PC-3 (cell line): Measurements from ENCODE around the gene KCTD20. TPM values are rescaled to one million over a fixed set of nuclear protein-coding genes. Genes with fewer than 3 reads are reported as not detected.

Experiments
- ATAC-seq: fragments of 200-7000 bp; cut with Tn5 transposase; 2 replicates; pipeline ENCODE4 v1.9.1; 2020; ENCODE audit warnings: mild to moderate bottlenecking, moderate library complexity
- BruUV-seq: library from RNA; stranded (reverse); fragments of 400-500 nt; replicated peaks from 2 replicates; lab custom pipeline; 2021; lab: Mats Ljungman, UMichigan
- CTCF ChIA-PET: fragments of 300-600 bp; sonication (Branson Sonifier 250); formaldehyde crosslinking; loops from one replicate; lab custom pipeline; 2022; ENCODE audit warnings: antibody characterized with exemption; lab: Charles Lee
- POLR2A ChIA-PET: fragments of 300-600 bp; sonication (Branson Sonifier 250); formaldehyde crosslinking; loops from one replicate; lab custom pipeline; 2022; ENCODE audit warnings: antibody characterized with exemption; ENCODE audit not compliant: unreplicated experiment; lab: Charles Lee
- DNase-seq: peaks from one replicate; pipeline ENCODE4 v3.0.0-alpha.2; 2015
- H2AFZ ChIP-seq: fragments of 300-600 bp; sonication (generic); 2 replicates; pipeline ENCODE4 v1.6.0; 2016; ENCODE audit warnings: antibody characterized with exemption, low read length
- H3F3A ChIP-seq: fragments of 300-600 bp; sonication (generic); one replicate; pipeline ENCODE4 v1.6.0; 2017; ENCODE audit warnings: antibody characterized with exemption, low read length, control low read depth, mild to moderate bottlenecking; ENCODE audit not compliant: unreplicated experiment
- H3K27ac ChIP-seq: fragments of 300-600 bp; sonication (generic); 2 replicates; pipeline ENCODE4 v1.5.1; 2016; ENCODE audit warnings: mild to moderate bottlenecking, low read length
- H3K27me3 ChIP-seq: fragments of 300-600 bp; sonication (generic); 2 replicates; pipeline ENCODE4 v1.6.1; 2016; ENCODE audit warnings: low read length, mixed read lengths
- H3K36me3 ChIP-seq: fragments of 300-600 bp; sonication (generic); 2 replicates; pipeline ENCODE4 v1.6.1; 2016; ENCODE audit warnings: low read depth, mixed run types, low read length, mixed read lengths
- H3K4me1 ChIP-seq: fragments of 300-600 bp; sonication (generic); 2 replicates; pipeline ENCODE4 v1.5.1; 2016; ENCODE audit warnings: low read length; ENCODE audit not compliant: insufficient read depth
- H3K4me2 ChIP-seq: fragments of 300-600 bp; sonication (generic); 2 replicates; pipeline ENCODE4 v1.6.0; 2016; ENCODE audit warnings: low read length
- H3K4me3 ChIP-seq: fragments of 300-600 bp; sonication (generic); 2 replicates; pipeline ENCODE4 v1.5.1; 2016; ENCODE audit warnings: mild to moderate bottlenecking, low read length, mixed read lengths
- H3K79me2 ChIP-seq: fragments of 300-600 bp; sonication (generic); 2 replicates; pipeline ENCODE4 v1.6.1; 2017; ENCODE audit warnings: low read length, mixed read lengths
- H3K9ac ChIP-seq: fragments of 300-600 bp; sonication (generic); 2 replicates; pipeline ENCODE4 v1.6.0; 2016; ENCODE audit warnings: mild to moderate bottlenecking, low read length
- H3K9me2 ChIP-seq: fragments of 300-600 bp; sonication (generic); replicated peaks from 2 replicates; pipeline ENCODE4 v1.6.1; 2016; ENCODE audit warnings: mixed run types, low read length, mixed read lengths
- H3K9me3 ChIP-seq: fragments of 300-600 bp; sonication (generic); 2 replicates; pipeline ENCODE4 v1.6.1; 2016; ENCODE audit warnings: low read length, mixed read lengths
- H4K20me1 ChIP-seq: fragments of 300-600 bp; sonication (generic); 2 replicates; pipeline ENCODE4 v1.6.1; 2016; ENCODE audit warnings: low read length, mixed read lengths
- EZH2 ChIP-seq: fragments of 300-600 bp; sonication (generic); IDR thresholded peaks from one replicate; pipeline ENCODE4 v1.6.1; 2017; ENCODE audit warnings: antibody characterized with exemption, mild to moderate bottlenecking, low read length; ENCODE audit not compliant: unreplicated experiment
- EZH2phosphoT487 ChIP-seq: fragments of 300-600 bp; sonication (generic); IDR thresholded peaks from 2 replicates; pipeline ENCODE4 v1.6.1; 2018; ENCODE audit warnings: mild to moderate bottlenecking, antibody characterized with exemption, low read length, borderline replicate concordance
- intact Hi-C: fragments of 100-400 bp; cut with micrococcal nuclease; formaldehyde crosslinking; loops from 2 replicates; pipeline ENCODE4 v1.9.0; 2023
- total RNA-seq: library from RNA; depleted of rRNA; stranded (reverse); fragments of >200 nt; gene quantifications from 2 replicates; pipeline ENCODE4 v1.2.3, GENCODE V29; 2014
- TF ChIP-seq, protein P1 (sequence below): fragments of 300-600 bp; sonication (generic); conservative IDR thresholded peaks from 2 replicates; pipeline ENCODE4 v1.5.1; 2017; ENCODE audit warnings: antibody characterized with exemption, low read depth, mild to moderate bottlenecking, low read length

KCTD20 gene
- total RNA-seq, 1 experiment from 2014 or later = 26.5 TPM

DNA sequence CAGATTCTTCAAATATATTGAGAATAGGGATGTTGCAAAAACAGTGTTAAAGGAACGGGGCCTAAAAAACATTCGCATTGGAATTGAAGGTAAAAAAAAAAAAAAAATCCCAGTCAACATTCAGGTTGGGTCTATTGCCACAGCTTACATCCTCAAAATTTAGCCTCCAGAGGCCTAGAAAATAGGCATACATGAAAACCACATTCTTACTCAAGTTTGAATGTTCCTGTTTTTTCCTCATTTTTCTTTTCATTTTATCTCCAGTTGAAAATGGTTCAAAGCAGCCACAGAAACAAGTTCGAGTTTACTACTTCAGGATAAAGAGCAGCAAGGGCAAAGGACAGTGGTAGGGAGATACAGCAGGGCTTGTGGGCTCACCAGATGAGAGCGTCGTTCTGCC, 41.9 kb downstream of the KCTD20 start:
- CTCF ChIA-PET = no interaction called here

DNA sequence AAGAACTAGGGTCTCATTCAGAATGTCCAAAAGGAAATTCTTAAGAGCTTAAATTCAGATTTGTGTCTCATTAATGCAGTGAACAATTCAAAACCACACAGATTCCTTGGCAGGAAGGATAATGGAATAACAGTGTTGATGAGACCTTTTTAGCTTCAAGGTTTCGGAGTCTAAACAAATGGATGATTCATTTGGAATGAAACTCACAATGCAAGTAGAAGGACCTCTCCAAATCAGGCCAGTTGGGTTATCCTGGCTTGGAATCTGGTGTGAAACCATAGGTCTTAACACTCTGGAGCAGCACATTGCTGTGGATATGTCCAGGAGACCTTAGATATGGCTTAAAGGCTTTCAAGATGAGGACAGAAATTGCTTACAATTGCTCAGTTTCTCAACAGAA, 44.9 kb downstream of the KCTD20 start:
- intact Hi-C loops = no loop called here
- no peaks in the 10 kb centered on the region for H3K79me2 ChIP-seq
- POLR2A ChIA-PET = no interaction called here
- H3F3A ChIP-seq = no peaks in the 10 kb centered on the region
- peaks cover 4% of the 10 kb centered on the region; the same call in 1 of the 2 replicates for H3K36me3 ChIP-seq
- TF ChIP-seq EZH2phosphoT487 (no peak), EZH2 (no peak)
- TF ChIP-seq, protein P1, sequence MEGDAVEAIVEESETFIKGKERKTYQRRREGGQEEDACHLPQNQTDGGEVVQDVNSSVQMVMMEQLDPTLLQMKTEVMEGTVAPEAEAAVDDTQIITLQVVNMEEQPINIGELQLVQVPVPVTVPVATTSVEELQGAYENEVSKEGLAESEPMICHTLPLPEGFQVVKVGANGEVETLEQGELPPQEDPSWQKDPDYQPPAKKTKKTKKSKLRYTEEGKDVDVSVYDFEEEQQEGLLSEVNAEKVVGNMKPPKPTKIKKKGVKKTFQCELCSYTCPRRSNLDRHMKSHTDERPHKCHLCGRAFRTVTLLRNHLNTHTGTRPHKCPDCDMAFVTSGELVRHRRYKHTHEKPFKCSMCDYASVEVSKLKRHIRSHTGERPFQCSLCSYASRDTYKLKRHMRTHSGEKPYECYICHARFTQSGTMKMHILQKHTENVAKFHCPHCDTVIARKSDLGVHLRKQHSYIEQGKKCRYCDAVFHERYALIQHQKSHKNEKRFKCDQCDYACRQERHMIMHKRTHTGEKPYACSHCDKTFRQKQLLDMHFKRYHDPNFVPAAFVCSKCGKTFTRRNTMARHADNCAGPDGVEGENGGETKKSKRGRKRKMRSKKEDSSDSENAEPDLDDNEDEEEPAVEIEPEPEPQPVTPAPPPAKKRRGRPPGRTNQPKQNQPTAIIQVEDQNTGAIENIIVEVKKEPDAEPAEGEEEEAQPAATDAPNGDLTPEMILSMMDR = no peak
- H3K9me2 ChIP-seq = no peaks in the 10 kb centered on the region
- no peak overlapping the region for H2AFZ ChIP-seq
- H3K4me1 ChIP-seq = no peaks in the 10 kb centered on the region
- ATAC-seq (no peak), DNase-seq (no peak)
- H4K20me1 ChIP-seq = no peaks in the 10 kb centered on the region
- no peak overlapping the region for H3K4me2 ChIP-seq
- no peaks in the 10 kb centered on the region for H3K9me3 ChIP-seq
- no TSS peak for BruUV-seq
- no peaks in the 10 kb centered on the region for H3K27me3 ChIP-seq
- no peak overlapping the region for H3K27ac ChIP-seq
- H3K4me3 ChIP-seq = no peak overlapping the region
- no peak overlapping the region for H3K9ac ChIP-seq
- CTCF ChIA-PET = no interaction called here

More for the DNA sequence above, 41.9 kb downstream of the KCTD20 start:
- Histone ChIP-seq H3K4me3 (no peak overlapping the region), H3K9ac (no peak overlapping the region), H3K4me2 (no peak overlapping the region), H4K20me1 (no peaks in the 10 kb centered on the region), H3F3A (no peaks in the 10 kb centered on the region), H3K79me2 (no peaks in the 10 kb centered on the region), H3K9me3 (no peaks in the 10 kb centered on the region), H3K36me3 (peaks cover 16% of the 10 kb centered on the region; the same call in 1 of the 2 replicates), H3K4me1 (no peaks in the 10 kb centered on the region), H3K9me2 (no peaks in the 10 kb centered on the region), H3K27me3 (no peaks in the 10 kb centered on the region), H3K27ac (no peak overlapping the region), H2AFZ (no peak overlapping the region)
- intact Hi-C loops = no loop called here
- no peak for ATAC-seq
- no peak for DNase-seq
- POLR2A ChIA-PET = no interaction called here
- BruUV-seq = no TSS peak
- TF ChIP-seq, protein P1 = no peak
- no peak for TF ChIP-seq EZH2phosphoT487

DNA sequence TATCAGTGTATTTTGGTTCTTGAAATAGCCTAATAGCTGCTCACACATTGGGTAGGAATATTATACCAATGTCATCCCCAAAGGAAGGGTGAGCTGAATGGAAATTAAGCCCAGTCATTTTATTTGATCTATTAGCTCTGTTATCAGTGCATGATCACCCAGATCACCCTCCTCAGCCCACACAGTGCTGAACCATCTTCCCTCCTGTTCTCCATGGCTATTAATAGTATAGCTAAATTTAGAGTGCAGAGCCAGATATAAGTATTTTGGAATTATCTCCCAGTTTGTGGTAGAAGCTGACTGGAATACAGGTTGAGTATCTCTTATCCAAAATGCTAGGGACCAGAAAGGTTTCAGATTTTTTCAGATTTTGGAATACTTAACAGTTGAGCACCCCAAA, 45.4 kb downstream of the KCTD20 start:
- Histone ChIP-seq H4K20me1 (no peaks in the 10 kb centered on the region), H3K4me1 (no peaks in the 10 kb centered on the region), H3K27me3 (no peaks in the 10 kb centered on the region), H3K4me2 (no peak overlapping the region), H3K9me2 (no peaks in the 10 kb centered on the region), H3K79me2 (no peaks in the 10 kb centered on the region), H3K4me3 (no peak overlapping the region), H3K36me3 (peaks cover 4% of the 10 kb centered on the region; the same call in 1 of the 2 replicates), H3K27ac (no peak overlapping the region), H3K9me3 (no peaks in the 10 kb centered on the region), H3K9ac (no peak overlapping the region), H3F3A (no peaks in the 10 kb centered on the region), H2AFZ (no peak overlapping the region)
- CTCF ChIA-PET = no interaction called here
- POLR2A ChIA-PET = no interaction called here
- TF ChIP-seq EZH2phosphoT487 = no peak
- TF ChIP-seq, protein P1 = no peak
- TF ChIP-seq EZH2 = no peak
- intact Hi-C loops = no loop called here
- BruUV-seq = no TSS peak
- DNase-seq = no peak
- no peak for ATAC-seq
